ENCODE measurements around the gene ZFYVE26.

ZFYVE26 gene

GRCh38 chr14:67815573-67816225 lies 691 bp downstream of the ZFYVE26 start:
- no peak for DNase-seq (ENCODE audit: low read depth)

GRCh38 chr14:67814821-67815220 lies 1.6 kb downstream of the ZFYVE26 start:
- no peak for TF ChIP-seq CTCF (IDR thresholded peaks at IDR 0.05; ENCODE audit: low read depth, low read length, missing control alignments)
- H3K4me3 ChIP-seq (ENCODE audit: low read depth, low read length): no peak overlapping the region; the same call in 1 of the 2 replicates
- no peak for DNase-seq (ENCODE audit: low read depth)

More at GRCh38 chr14:67815573-67816225, 691 bp downstream of the ZFYVE26 start:
- peak overlapping the region; percentile 78 for H3K4me3 ChIP-seq (ENCODE audit: low read depth, low read length)
- no peak for TF ChIP-seq CTCF (IDR thresholded peaks at IDR 0.05; ENCODE audit: low read depth, low read length, missing control alignments)

GRCh38 chr14:67806246-67806645 lies 10.1 kb downstream of the ZFYVE26 start:
- TF ChIP-seq CTCF (IDR thresholded peaks at IDR 0.05; ENCODE audit: low read depth, low read length, missing control alignments): no peak
- DNase-seq (ENCODE audit: low read depth): no peak
- no peak overlapping the region for H3K4me3 ChIP-seq (ENCODE audit: low read depth, low read length)

GRCh38 chr14:67800743-67801142 lies 15.6 kb downstream of the ZFYVE26 start:
- TF ChIP-seq CTCF (IDR thresholded peaks at IDR 0.05; ENCODE audit: low read depth, low read length, missing control alignments): no peak
- no peak for DNase-seq (ENCODE audit: low read depth)
- H3K4me3 ChIP-seq (ENCODE audit: low read depth, low read length): no peak overlapping the region

- DNase-seq (ENCODE audit: low read depth): no peak
- no peak for TF ChIP-seq CTCF (IDR thresholded peaks at IDR 0.05; ENCODE audit: low read depth, low read length, missing control alignments)
Measured at GRCh38 chr14:67798731-67799130, 17.7 kb downstream of the ZFYVE26 start.

GRCh38 chr14:67787673-67788072 lies 28.7 kb downstream of the ZFYVE26 start:
- TF ChIP-seq CTCF (IDR thresholded peaks at IDR 0.05; ENCODE audit: low read depth, low read length, missing control alignments): no peak
- H3K4me3 ChIP-seq (ENCODE audit: low read depth, low read length): no peak overlapping the region
- no peak for DNase-seq (ENCODE audit: low read depth)

More at GRCh38 chr14:67798731-67799130, 17.7 kb downstream of the ZFYVE26 start:
- no peak overlapping the region for H3K4me3 ChIP-seq (ENCODE audit: low read depth, low read length)

Data from GM12864 (cell line).